ENCODE results near the gene MTRR. TPM values are rescaled to one million over a fixed set of nuclear protein-coding genes. Genes with fewer than 3 reads are reported as not detected.

The MTRR gene
- 27.6 and 27.7 TPM in 2 replicates for total RNA-seq

DNA sequence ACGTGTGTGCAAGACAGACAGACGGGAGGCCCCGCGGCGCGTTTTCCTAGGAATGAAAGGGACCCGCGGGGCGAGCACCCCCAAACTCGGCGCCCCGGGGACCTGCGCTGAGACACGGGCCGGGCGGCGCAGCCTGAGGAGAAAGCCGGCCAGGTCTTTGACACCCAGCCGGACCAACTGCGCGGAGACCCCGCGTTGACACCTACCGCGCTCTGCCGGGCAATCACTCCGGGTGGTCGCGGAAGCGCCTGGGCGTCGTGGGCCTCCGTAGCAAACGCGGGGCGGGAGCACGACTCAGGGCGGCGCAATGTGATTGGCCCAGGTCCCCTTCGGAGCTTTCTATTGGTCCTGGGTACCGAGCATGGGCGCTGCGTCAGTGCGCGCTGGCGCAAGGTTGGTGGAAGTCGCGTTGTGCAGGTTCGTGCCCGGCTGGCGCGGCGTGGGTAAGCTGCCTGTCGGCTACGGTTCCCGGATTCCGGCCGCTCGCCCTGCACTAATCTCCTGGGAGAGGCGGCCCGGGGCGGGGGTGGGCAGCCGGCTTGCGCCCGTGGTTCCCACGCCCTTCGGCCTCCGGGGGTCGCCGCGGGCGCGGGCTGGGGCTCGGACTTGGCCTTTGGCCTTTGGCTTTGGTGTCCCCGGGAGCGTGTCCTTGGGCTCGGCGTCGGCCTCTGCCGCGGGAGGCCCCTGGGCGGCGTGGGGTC, at the start of gene MTRR, which contains the start of gene FASTKD3:
MTRR (plus strand) TSS at position 376 of the 701 bp plus-strand sequence. CDS start 1,647 bp downstream, outside the sequence.
FASTKD3 (minus strand) TSS at position 259 of the 701 bp plus-strand sequence. CDS start 948 bp downstream, outside the sequence.

DNA sequence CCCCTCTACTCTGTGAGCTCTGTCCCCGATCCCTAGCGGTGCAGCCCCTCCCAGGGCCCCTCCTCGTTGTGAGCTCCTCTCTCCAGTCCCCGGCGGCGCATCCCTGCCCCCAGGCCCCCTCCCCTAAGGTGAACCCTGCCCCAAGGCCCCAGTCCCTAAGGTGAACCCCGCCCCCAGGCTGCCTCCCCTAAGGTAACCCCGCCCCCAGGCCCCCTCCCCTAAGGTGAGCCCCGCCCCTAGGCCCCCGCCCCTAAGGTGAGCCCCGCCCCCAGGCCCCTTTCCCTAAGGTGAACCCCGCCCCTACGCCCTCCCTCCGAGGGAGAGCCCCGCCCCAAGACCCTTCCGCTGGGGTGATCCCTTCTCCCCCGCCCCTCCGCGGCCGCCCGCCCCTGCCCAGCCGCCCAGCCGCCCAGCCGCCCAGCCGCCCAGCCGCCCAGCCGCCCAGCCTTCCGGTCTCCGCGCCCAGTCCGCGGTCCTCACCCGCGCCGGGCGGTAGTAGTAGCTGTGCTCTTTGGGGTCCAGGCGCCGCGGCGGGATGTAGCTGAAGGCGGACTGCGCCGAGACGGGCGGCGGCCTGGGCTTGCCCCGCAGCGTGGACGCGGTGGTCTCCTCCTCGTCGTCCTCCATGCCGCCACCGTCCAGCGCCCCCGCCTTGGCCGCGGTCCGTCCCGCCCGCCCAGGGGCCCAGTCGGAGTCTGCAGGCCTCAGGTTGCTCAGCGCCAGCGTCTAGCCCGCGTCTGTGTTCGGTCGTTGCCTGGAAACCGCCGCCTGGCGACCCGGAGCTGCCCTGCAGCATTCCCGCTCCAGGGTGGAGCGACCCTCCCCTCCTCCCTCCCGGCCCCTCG, 18.3 kb upstream of the MTRR start, which contains the start of gene CFAP90:
CFAP90 (minus strand) TSS at position 739 of the 845 bp plus-strand sequence; CDS start at position 627, 112 bp downstream.

Other genes starting within 250 kb of the MTRR start
- 0.58 TPM in 1 of 2 replicates, not detected in the other for gene CFAP90, start 18.0 kb upstream of the MTRR start, total RNA-seq
- gene FASTKD3, start 117 bp upstream of the MTRR start, total RNA-seq, result 13.8 and 17.6 TPM in 2 replicates